Activated CD4-positive, alpha-beta T cell treated with anti-CD3 and anti-CD28 coated beads, Interleukin-2, Interleukin-6, amounts not matched to agents 100 ng/mL and 50 ng/mL, durations not matched to agents 16 hours and 8 hours (primary cell): ENCODE results near the gene TRHDE.

Experiments used
- DNase-seq: peaks from one replicate; pipeline ENCODE4 v3.0.0-alpha.2; 2020

Gene TRHDE

DNA sequence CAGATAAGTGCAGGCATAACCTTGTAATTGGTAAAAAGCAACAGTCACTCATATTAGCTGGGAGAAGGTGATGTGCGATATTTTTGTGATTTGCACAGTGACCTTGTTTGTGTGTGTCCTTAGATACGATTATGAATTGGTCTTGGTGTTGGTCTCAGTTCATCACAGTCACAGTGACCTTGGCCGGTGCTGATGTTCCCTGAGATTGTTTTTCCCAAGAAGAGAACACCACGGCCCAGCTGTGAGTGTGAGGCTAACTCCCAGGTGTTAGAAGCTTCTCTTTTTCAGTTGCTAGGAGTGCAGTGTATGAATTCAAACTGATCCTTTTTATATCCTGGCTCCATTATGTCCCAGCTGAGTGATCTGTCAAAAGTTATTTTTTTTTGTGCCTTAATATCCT lies 46.2 kb downstream of the TRHDE start:
- no peak for DNase-seq

DNA sequence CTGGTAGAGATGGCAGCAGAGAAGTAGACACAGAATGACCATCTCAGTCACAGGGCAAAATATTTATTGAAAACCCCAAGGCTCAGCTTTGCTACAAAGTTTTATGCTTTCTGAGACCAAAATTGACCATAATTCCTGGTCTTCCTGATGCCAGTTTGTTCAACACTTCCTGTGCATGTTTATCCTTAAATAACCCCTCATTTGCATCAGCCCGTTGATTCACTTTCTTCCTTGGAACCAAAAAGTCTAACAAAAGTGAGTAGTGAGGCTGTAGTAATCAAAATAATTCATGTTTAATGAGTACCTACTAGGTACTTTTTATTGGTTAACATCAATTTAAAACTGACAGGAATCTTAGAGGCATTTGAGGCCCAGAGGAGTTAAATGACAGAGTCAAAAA lies 51.7 kb downstream of the TRHDE start:
- no peak for DNase-seq

DNA sequence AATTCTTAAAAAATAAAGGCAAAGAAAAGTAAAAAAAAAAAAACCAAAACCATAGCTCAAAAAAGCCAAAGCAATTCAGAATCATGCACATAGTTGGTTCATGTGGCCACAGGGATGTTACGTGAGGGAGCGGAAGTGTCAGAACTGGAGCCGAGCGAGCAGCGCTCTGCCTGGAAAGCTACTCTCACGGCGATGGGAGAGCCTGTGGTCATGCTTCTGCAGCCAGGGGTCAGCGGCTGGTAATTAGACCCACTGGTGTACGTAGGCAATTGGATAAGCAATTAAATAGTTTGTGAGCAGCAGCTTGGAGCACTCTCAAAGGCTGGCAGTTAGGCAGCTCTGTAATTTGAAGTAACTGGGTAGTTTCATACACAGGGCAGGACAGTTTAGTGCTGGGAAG lies 58.1 kb downstream of the TRHDE start:
- DNase-seq: no peak

DNA sequence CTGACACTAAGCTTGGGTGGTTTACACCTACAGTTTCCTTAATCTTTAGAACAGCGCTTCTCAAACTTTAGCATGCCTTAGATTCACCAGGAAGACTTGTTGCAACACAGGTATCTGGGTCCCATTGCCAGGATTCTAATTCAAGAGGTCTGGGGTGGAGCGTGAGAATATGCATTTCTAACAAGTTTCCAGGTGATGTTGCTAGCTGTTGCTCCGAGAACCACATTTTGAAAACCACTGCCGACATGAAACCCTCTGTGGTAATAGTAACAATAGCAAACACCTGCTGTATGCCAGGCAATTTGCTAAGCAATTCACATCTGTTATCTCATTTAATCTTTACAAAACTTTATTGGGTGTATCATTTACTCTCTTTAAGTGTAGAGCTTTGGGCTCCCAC lies 58.6 kb downstream of the TRHDE start:
- no peak for DNase-seq

- DNase-seq: no peak
These were observed 65.2 kb downstream of the TRHDE start for GRCh38 chr12:72337382-72337781.

DNA sequence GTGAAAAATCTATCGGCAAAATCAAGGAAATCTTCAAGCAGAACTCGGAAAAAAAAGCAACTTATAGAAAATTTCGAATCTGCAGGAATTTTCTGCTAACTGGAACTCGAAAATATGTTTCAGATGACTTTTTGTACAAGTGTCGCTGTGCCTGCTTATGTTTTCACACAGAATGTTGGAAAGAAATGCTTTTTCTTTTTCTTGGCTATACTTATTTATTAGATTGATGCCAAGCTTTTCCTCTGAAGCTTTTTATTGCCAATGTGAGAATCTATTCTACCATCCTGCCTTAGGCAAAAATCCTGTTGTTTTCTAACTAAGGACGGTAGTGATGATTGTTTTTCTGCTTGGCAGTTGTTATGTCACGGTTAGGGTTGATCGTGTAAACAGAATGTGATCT lies 65.8 kb downstream of the TRHDE start:
- no peak for DNase-seq

- DNase-seq: no peak
These were observed 66.3 kb downstream of the TRHDE start for GRCh38 chr12:72338437-72338836.

DNA sequence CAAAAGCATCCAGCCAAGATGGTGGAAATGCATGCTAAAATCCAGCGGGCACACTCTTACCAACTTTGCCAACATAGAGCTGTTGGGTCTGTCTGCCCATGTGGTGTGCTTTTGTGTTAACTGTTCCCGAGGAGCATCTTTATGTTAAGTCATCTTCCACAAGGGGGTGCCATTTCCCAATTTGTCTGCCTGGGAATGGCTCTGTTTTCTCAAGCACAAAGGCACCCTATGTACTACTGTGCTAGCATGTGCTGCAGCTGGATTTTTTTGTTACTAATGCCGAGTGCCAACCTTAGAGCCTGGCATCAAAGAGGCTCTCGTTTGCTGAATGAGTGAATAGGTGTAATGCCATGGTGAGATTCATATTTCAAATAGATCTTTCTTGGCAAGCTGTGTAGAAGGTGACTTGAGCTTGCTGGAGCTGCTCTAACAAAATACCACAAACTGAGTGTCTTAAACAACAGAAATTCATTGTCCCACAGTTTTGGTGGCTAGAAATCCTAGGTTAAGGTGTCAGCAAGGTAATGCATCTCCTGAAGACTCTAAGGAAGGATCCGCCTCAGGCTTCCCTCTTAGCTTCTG lies 74.3 kb downstream of the TRHDE start:
- peak; percentile 67 for DNase-seq

DNA sequence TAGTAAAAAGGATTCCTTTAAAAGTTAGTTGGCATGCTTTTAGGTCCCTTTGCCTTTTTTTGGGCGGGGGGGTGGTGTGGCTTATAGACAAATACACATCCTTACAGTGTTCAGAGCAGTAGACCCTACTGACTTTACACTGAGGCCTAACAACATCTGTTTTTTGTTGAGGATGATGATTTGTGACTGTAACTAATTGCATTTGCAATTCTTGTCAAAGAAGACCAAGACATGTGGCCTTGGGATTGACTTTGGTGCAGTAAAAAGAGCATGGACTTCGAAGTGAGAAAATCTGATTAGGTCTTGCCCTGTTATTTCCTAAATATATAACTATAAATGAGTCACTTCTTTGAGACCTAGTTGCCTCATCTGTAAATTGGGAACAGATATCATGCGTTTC lies 77.3 kb downstream of the TRHDE start:
- DNase-seq: no peak

DNA sequence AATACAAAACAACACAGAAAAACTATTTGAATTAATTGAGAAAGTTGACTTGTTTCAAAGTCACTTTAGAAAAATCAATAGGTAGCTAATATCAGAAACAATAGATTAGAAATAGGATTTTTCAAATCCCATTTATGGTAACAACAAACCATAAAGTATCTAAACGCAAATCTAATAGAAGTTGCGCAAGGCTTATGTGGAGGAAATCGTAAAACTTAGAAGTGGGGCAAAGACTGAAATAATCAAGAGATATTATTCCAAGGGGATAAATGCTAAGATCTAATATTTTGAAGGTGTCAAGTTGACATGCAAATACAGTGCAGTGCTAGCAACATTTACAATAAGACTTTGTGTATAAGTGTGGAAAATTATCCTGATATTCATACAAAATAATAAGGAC lies 87.2 kb downstream of the TRHDE start:
- DNase-seq: no peak

DNA sequence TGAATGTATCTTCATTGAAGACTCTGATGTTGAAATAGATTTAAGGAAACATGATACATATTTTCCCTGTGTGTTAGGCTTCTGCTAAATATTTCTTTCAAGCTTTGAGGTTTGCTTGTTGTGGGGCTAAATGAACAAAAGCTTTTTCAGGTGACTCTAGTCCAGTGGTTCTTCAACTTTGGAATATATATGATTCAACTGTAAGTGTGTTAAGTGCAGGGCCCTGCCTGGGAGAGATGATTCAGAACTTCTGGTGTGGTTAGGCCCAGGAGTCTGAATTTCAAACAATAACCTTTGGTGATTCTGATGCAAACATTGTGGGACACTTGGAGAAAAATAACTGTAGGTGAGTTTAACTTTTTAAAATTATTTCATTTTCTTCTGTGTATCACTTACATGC lies 93.0 kb downstream of the TRHDE start:
- DNase-seq: no peak

DNA sequence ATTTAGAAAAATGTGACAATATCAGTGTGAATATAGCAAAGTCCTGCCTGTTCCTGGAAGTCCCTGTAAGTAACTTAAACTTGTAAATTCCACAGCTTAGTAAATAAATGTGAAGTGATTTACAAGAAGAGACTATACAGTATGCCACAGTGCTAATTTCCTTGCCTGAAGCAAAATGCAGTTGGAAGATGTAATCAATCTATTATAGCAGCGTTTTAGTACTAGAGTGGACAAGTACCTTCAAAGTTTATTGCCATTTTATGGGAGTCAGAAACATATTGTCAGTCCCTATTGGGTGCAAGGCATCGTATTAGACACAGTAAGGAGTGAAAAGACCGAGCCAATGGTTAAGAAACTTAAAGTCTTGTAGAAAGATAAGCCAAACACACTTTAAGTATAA lies 94.1 kb downstream of the TRHDE start:
- DNase-seq: no peak

- no peak for DNase-seq
These were observed 96.1 kb downstream of the TRHDE start for GRCh38 chr12:72368298-72368697.

GRCh38 chr12:72368719-72369422 lies 96.7 kb downstream of the TRHDE start:
- DNase-seq: no peak

DNA sequence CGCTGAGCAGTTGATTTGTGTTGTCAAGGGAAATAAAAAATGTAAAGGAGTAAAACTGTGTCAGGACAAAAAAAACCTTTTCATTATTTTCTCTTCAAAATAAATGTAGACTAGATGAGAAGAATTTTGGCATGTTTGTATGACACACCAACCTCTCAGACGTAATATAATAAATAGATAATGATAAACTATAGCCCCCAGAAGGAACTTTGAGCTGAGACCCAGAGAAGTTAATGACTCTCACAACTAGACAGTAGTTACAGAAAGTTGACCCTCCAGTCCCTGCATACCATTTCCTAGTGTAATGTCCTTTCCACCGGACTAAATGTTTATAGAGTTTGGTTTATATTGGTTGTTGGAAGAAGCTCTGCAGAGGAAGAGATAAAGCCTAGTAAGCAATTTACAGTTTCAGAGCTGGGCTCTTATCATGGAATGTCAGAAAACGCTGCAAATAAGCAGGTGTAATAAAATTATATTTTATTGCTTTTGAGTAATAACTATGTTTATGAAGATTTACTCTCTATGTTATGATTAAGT lies 97.3 kb downstream of the TRHDE start:
- no peak for DNase-seq

DNA sequence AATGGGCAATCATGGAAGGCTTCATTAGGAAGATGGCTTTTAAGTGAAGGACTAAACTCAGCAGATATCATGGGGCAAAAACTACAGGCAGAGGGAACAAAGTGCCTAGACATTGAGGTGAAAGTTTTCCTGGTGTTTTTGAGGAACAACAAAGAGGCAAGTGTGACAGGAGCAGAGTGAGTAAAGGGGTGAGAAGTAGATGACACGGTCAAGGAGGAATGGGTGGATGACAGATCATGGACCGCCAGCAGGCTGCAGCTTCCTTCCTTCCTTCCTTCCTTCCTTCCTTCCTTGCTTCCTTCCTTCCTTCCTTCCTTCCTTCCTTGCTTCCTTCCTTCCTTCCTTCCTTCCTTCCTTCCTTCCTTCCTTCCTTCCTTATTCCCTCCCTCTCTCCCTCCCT lies 108.3 kb downstream of the TRHDE start:
- DNase-seq: no peak

- no peak for DNase-seq
These were observed 116.2 kb downstream of the TRHDE start for GRCh38 chr12:72388322-72388721.

GRCh38 chr12:72390146-72390545 lies 118.0 kb downstream of the TRHDE start:
- DNase-seq: no peak

- no peak for DNase-seq
These were observed 133.9 kb downstream of the TRHDE start for GRCh38 chr12:72406111-72406510.

- DNase-seq: no peak
These were observed 160.0 kb downstream of the TRHDE start for GRCh38 chr12:72432037-72432604.

GRCh38 chr12:72433298-72433697 lies 161.1 kb downstream of the TRHDE start:
- DNase-seq: no peak

DNA sequence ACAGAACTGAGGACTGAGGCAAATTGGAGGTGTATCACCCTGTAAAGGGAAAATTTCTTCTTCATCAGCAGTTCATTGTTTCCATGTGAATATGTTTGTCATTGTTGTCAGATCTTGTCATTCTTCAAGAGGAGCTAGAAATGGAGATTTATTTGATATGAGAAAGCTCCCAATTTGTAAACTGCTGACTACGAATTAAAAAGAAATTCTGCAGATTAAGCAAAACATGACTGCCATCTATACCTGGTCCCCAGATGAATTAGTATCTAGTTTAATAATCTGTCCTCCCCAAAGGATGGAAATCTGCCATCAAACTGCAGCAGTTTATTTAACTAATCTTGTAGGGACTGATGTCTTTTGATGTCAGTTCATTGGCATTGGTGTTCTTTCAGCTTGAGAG lies 162.8 kb downstream of the TRHDE start:
- no peak for DNase-seq

DNA sequence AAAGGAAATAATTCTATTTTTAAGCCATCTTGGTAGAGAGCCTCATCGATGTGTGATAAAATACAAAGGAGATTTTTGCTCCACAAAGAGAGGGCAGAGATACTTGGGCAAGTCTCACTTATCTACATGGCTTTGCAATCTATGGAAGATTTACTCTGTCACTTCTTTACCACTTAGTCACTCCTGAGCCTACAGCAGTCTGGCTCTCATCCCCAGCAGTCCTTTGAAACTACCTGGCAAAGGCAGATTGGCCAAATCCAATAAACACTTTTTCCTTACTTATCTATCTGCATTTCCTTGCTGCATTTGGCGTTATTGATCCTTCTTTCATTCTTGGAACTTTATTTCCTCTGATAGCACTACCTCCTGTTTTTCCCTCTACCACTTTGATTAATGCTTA lies 170.0 kb downstream of the TRHDE start:
- DNase-seq: no peak

DNA sequence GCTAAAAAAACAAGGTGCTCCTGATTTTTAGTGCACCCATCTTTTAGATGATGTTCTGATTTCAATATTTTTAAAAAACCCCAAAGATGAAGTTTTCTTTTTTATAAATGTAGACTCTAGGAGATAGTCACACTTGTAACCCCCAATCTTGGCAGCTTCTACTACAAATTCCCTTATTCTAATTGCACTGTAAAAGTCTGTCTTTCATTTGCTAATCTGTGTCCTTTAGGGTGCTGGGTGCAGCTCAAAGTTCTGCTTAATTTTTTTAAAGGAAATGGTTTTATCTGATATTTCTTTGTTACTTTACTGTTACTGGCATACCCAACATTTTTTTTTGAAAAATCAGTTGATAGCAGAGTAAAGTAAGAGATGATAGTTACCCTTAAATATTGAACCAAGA lies 172.0 kb downstream of the TRHDE start:
- no peak for DNase-seq

DNA sequence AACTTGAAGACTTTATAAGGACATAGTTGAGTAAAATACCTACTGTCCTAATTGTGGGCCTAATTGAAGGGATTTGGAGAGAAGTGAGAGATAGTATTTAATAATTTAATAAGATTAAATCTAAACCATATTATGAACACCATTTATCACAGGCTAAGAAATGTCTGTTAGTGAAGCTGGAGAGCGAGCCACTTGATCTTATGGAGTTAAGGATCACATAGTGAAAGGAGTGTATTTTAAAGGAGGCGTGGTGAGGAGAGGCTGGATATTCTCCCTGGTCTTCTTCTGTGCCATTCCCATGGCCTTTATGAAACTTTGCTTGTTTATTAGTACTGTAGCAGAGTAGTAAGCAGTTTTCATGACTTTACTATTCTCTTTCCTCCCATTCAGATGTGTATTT lies 172.4 kb downstream of the TRHDE start:
- no peak for DNase-seq
